ENCODE results near the gene KCNRG. TPM values are rescaled to one million over a fixed set of nuclear protein-coding genes. Genes with fewer than 3 reads are reported as not detected.

Gene KCNRG
- total and polyA plus RNA-seq, 7 donors = 0.42 to 3.4 (median 2.5) TPM; not detected in 4

GRCh38 chr13:50012396-50013169, 2.7 kb upstream of the KCNRG start:
- intact Hi-C loops (cut with DNase I) = no loop called here
- no peak for TF ChIP-seq POLR2A (IDR thresholded peaks at IDR 0.05)
- no peak for TF ChIP-seq CTCF (IDR thresholded peaks at IDR 0.05)
- TF ChIP-seq POLR2AphosphoS5 (IDR thresholded peaks at IDR 0.05) = no peak
- no peak for TF ChIP-seq EP300 (IDR thresholded peaks at IDR 0.05)
- no peak for DNase-seq
- no peak overlapping the region for H3K27ac ChIP-seq
- H3K9me3 ChIP-seq = no peaks in the 10 kb centered on the region
- no peak overlapping the region for H3K4me3 ChIP-seq
- peaks cover 0 to 29% (median 14%) of the 10 kb centered on the region in 4 donors for H3K36me3 ChIP-seq
- peaks cover 0 to 34% (median 18%) of the 10 kb centered on the region in 4 donors for H3K4me1 ChIP-seq
- no peaks in the 10 kb centered on the region for H3K27me3 ChIP-seq
- 92 to 94% methylated on average over 6 of the region's 6 CpGs for WGBS, 2 donors

- no peak for DNase-seq
- TF ChIP-seq EP300 (IDR thresholded peaks at IDR 0.05) = no peak
- no peak for TF ChIP-seq CTCF (IDR thresholded peaks at IDR 0.05)
- no peak for TF ChIP-seq POLR2A (IDR thresholded peaks at IDR 0.05)
- no peak for TF ChIP-seq POLR2AphosphoS5 (IDR thresholded peaks at IDR 0.05)
- H3K27ac ChIP-seq = peak overlapping the region in 2 of 4 donors; percentile 50 to 60
- H3K36me3 ChIP-seq = peaks cover 0 to 35% (median 15%) of the 10 kb centered on the region in 4 donors
- H3K9me3 ChIP-seq = no peaks in the 10 kb centered on the region
- H3K4me3 ChIP-seq = no peak overlapping the region
- peaks cover 0 to 39% (median 19%) of the 10 kb centered on the region in 4 donors for H3K4me1 ChIP-seq
- intact Hi-C loops (cut with DNase I) = no loop called here
- H3K27me3 ChIP-seq = no peaks in the 10 kb centered on the region
- WGBS, 2 donors = 93 to 97% methylated on average over 1 of the region's 1 CpG
These were observed 858 bp upstream of the KCNRG start for GRCh38 chr13:50014386-50014785.

DNA sequence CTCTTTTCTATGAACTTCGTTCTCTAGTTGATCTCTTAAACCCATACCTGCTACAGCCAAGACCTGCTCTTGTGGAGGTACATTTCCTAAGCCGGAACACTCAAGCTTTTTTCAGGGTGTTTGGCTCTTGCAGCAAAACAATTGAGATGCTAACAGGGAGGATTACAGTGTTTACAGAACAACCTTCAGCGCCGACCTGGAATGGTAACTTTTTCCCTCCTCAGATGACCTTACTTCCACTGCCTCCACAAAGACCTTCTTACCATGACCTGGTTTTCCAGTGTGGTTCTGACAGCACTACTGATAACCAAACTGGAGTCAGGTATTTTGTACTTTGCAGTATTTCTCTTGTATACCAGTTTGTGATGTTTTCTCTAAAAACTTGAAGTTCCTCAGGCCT, 506 bp downstream of the KCNRG start:
- Histone ChIP-seq H3K27ac (peak overlapping the region in 3 of 4 donors; percentile 50 to 66 (median 60)), H3K36me3 (peaks cover 0 to 34% (median 17%) of the 10 kb centered on the region in 4 donors), H3K4me1 (peaks cover 0 to 39% (median 19%) of the 10 kb centered on the region in 4 donors), H3K27me3 (no peaks in the 10 kb centered on the region), H3K9me3 (no peaks in the 10 kb centered on the region), H3K4me3 (no peak overlapping the region)
- no peak for TF ChIP-seq POLR2A (IDR thresholded peaks at IDR 0.05)
- no peak for TF ChIP-seq EP300 (IDR thresholded peaks at IDR 0.05)
- TF ChIP-seq POLR2AphosphoS5 (IDR thresholded peaks at IDR 0.05) = no peak
- TF ChIP-seq CTCF (IDR thresholded peaks at IDR 0.05) = no peak
- 78 to 83% methylated on average over 4 of the region's 4 CpGs for WGBS, 2 donors
- no peak for DNase-seq
- intact Hi-C loops (cut with DNase I) = no loop called here

DNA sequence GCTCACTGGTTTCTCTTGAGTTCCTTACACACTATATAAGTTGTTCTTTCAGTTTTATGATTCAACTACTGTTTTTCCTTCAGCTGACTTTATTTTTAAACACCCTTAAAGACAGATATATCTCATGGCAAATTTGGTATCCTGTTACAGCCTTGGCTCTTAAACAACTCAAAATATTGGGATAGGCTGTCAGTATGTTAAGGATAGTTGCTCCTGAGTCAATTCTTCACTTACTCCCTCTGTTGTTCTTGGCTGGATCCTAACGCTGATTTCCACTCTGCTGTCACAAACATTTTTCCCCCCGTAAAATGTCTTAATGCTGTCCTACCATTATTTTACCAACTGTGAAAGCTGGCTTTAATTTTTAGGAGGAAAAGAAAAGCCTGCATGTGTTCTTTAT, 1.2 kb downstream of the KCNRG start:
- H3K9me3 ChIP-seq = no peaks in the 10 kb centered on the region
- H3K36me3 ChIP-seq = peaks cover 0 to 28% (median 13%) of the 10 kb centered on the region in 4 donors
- intact Hi-C loops (cut with DNase I) = no loop called here
- H3K4me1 ChIP-seq = peaks cover 0 to 34% (median 19%) of the 10 kb centered on the region in 4 donors
- no peak for DNase-seq
- no peak overlapping the region for H3K4me3 ChIP-seq
- no peak for TF ChIP-seq EP300 (IDR thresholded peaks at IDR 0.05)
- no peak for TF ChIP-seq CTCF (IDR thresholded peaks at IDR 0.05)
- TF ChIP-seq POLR2AphosphoS5 (IDR thresholded peaks at IDR 0.05) = no peak
- no peak for TF ChIP-seq POLR2A (IDR thresholded peaks at IDR 0.05)
- WGBS, 2 donors = 86 to 87% methylated on average over 2 of the region's 2 CpGs
- peak overlapping the region in 2 of 4 donors; percentile 50 to 66 for H3K27ac ChIP-seq
- no peaks in the 10 kb centered on the region for H3K27me3 ChIP-seq

Data from sigmoid colon (tissue), 7 donors.